B cell (primary cell): ENCODE data around the gene B4GALT1.

Experiments
- CTCF ChIP-seq: fragments of 200-600 bp; IDR thresholded peaks from one replicate; pipeline ENCODE4 v1.8.0; 2022; ENCODE audit warnings: antibody characterized with exemption, mild to moderate bottlenecking
- EZH2 ChIP-seq: IDR thresholded peaks from 2 replicates; pipeline ENCODE4 v1.6.1; 2012; ENCODE audit warnings: borderline replicate concordance, low read depth, mild to moderate bottlenecking, moderate library complexity, low read length; ENCODE audit not compliant: insufficient read depth, poor library complexity, severe bottlenecking

GRCh38 chr9:33110686-33111085 lies 56.5 kb downstream of the B4GALT1 start:
- no peak for TF ChIP-seq CTCF
- TF ChIP-seq EZH2 = no peak
